H1 (cell line): ENCODE measurements around the gene APOO. TPM values are rescaled to one million over a fixed set of nuclear protein-coding genes. Genes with fewer than 3 reads are reported as not detected.

ENCODE experiments used
- CTCF ChIA-PET: fragments of 300-600 bp; sonication (Branson Sonifier 250); formaldehyde crosslinking; loops from one replicate; lab custom pipeline; 2021; ENCODE audit not compliant: partially characterized antibody; lab: Charles Lee
- POLR2A ChIA-PET: fragments of 300-600 bp; sonication (Branson Sonifier 250); formaldehyde crosslinking; loops from one replicate; lab custom pipeline; 2021; ENCODE audit warnings: inconsistent platforms; ENCODE audit not compliant: partially characterized antibody; lab: Charles Lee
- DNase-seq, 2 experiments: peaks; one replicate each; pipeline versions ENCODE4 v3.0.0 to v3.0.0-alpha.2; 2010 to 2022; ENCODE audit warnings: low spot score in 2 of 2, low read depth in 1 of 2, mixed read lengths in 1 of 2
- FAIRE-seq: peaks from 2 replicates; lab custom pipeline; 2011; peaks lifted over from hg19 to GRCh38; lab: Jason Lieb, UNC
- H2AFZ ChIP-seq: 2 replicates; pipeline ENCODE4 v1.8.1; 2012; ENCODE audit warnings: low read length, inconsistent platforms
- H2AK5ac ChIP-seq: 2 replicates; pipeline ENCODE4 v1.6.1; 2013; ENCODE audit warnings: low read depth, low read length
- H2BK120ac ChIP-seq: replicated peaks from 2 replicates; pipeline ENCODE3; 2013; ENCODE audit warnings: low read depth, low read length, inconsistent platforms
- H2BK12ac ChIP-seq: 2 replicates; pipeline ENCODE4 v1.6.1; 2013; ENCODE audit warnings: low read depth, low read length
- H2BK15ac ChIP-seq: 2 replicates; pipeline ENCODE4 v1.6.1; 2013; ENCODE audit warnings: low read length
- H2BK20ac ChIP-seq: 2 replicates; pipeline ENCODE4 v1.6.1; 2013; ENCODE audit warnings: low read length
- H2BK5ac ChIP-seq: 2 replicates; pipeline ENCODE4 v1.6.1; 2013; ENCODE audit warnings: low read depth, low read length
- H3K14ac ChIP-seq: 2 replicates; pipeline ENCODE4 v1.6.1; 2013; ENCODE audit warnings: inconsistent platforms; ENCODE audit not compliant: insufficient read length
- H3K18ac ChIP-seq: 2 replicates; pipeline ENCODE4 v1.6.1; 2013; ENCODE audit warnings: low read length; ENCODE audit errors: extremely low read depth
- H3K23ac ChIP-seq: 2 replicates; pipeline ENCODE4 v1.6.1; 2013; ENCODE audit warnings: inconsistent platforms; ENCODE audit not compliant: insufficient read length
- H3K23me2 ChIP-seq: 2 replicates; pipeline ENCODE4 v1.6.1; 2013; ENCODE audit warnings: low read depth, low read length
- H3K27ac ChIP-seq: 2 replicates; pipeline ENCODE4 v1.6.1; 2011; ENCODE audit warnings: low read depth, low read length, inconsistent platforms
- H3K27me3 ChIP-seq, 4 experiments: replicated peaks in 1 of 4; 1 replicate in 1 of 4; 2 replicates in 3 of 4; pipeline versions ENCODE4 v1.6.1 to v1.8.1; 2011 to 2013; ENCODE audit warnings: low read length in 3 of 4, mild to moderate bottlenecking in 3 of 4, inconsistent platforms in 2 of 4, mixed read lengths in 2 of 4, moderate library complexity in 1 of 4; ENCODE audit not compliant: control insufficient read depth in 3 of 4, insufficient read depth in 3 of 4; ENCODE audit errors: extremely low read depth in 1 of 4
- H3K36me3 ChIP-seq, 4 experiments: 2 replicates each; pipeline versions ENCODE4 v1.6.1 to v1.8.1; 2011 to 2013; ENCODE audit warnings: mild to moderate bottlenecking in 4 of 4, low read length in 3 of 4, moderate library complexity in 2 of 4, control low read depth in 1 of 4, inconsistent platforms in 1 of 4; ENCODE audit not compliant: insufficient read depth in 4 of 4, control insufficient read depth in 2 of 4
- H3K4ac ChIP-seq: replicated peaks from 2 replicates; pipeline ENCODE3; 2013; ENCODE audit warnings: low read length, low read depth, mixed read lengths, inconsistent platforms; ENCODE audit not compliant: insufficient read length
- H3K4me1 ChIP-seq, 4 experiments: replicated peaks in 1 of 4; 1 replicate in 1 of 4; 2 replicates in 3 of 4; pipeline versions ENCODE4 v1.6.1 to v1.8.1; 2011 to 2013; ENCODE audit warnings: low read length in 3 of 4, inconsistent platforms in 2 of 4, mixed read lengths in 1 of 4; ENCODE audit not compliant: insufficient read depth in 4 of 4, control insufficient read depth in 3 of 4
- H3K4me2 ChIP-seq, 2 experiments: 2 replicates each; pipeline versions ENCODE4 v1.6.1 to v1.8.1; 2011 to 2013; ENCODE audit warnings: low read depth in 2 of 2, low read length in 2 of 2, control low read depth in 1 of 2, inconsistent platforms in 1 of 2, mild to moderate bottlenecking in 1 of 2; ENCODE audit not compliant: insufficient read depth in 1 of 2
- H3K4me3 ChIP-seq, 4 experiments: fragments of 200-600, 300-600 bp in 1 of 4; sonication (generic), shearing (Covaris generic), sonication (Bioruptor Twin) in 1 of 4; 2 replicates each; pipeline versions ENCODE4 v1.5.1 to v1.8.1; 2011 to 2016; ENCODE audit warnings: low read length in 4 of 4, low read depth in 3 of 4, control low read depth in 2 of 4, inconsistent platforms in 2 of 4, mild to moderate bottlenecking in 2 of 4, mixed read lengths in 1 of 4, moderate library complexity in 1 of 4; ENCODE audit not compliant: insufficient read depth in 2 of 4; ENCODE audit errors: extremely low read depth in 1 of 4
- H3K56ac ChIP-seq: replicated peaks from 2 replicates; pipeline ENCODE3; 2013; ENCODE audit warnings: low read depth, mild to moderate bottlenecking, mixed read lengths, low read length, inconsistent platforms; ENCODE audit not compliant: insufficient read length
- H3K79me1 ChIP-seq: 2 replicates; pipeline ENCODE4 v1.6.1; 2013; ENCODE audit warnings: low read depth, low read length, control low read depth
- H3K79me2 ChIP-seq, 2 experiments: 2 replicates each; pipeline versions ENCODE4 v1.6.1 to v1.8.1; 2012 to 2013; ENCODE audit warnings: low read length in 2 of 2, mild to moderate bottlenecking in 2 of 2, inconsistent platforms in 1 of 2; ENCODE audit not compliant: insufficient read depth in 2 of 2, control insufficient read depth in 1 of 2
- H3K9ac ChIP-seq, 4 experiments: replicated peaks in 1 of 4; 1 replicate in 1 of 4; 2 replicates in 3 of 4; pipeline versions ENCODE4 v1.6.1 to v1.8.1; 2011 to 2013; ENCODE audit warnings: low read depth in 3 of 4, low read length in 3 of 4, control low read depth in 2 of 4, mild to moderate bottlenecking in 2 of 4, moderate library complexity in 2 of 4, inconsistent platforms in 1 of 4; ENCODE audit errors: extremely low read depth in 1 of 4
- H3K9me3 ChIP-seq, 2 experiments: 2 replicates each; pipeline versions ENCODE4 v1.6.1 to v1.8.1; 2012 to 2013; ENCODE audit warnings: mild to moderate bottlenecking in 2 of 2, moderate library complexity in 2 of 2, control low read depth in 1 of 2, inconsistent platforms in 1 of 2, low read depth in 1 of 2, low read length in 1 of 2, mixed read lengths in 1 of 2; ENCODE audit not compliant: insufficient read depth in 2 of 2
- H4K20me1 ChIP-seq, 2 experiments: replicated peaks in 1 of 2; 2 replicates each; pipeline versions ENCODE3 to v1.8.1; 2011 to 2013; ENCODE audit warnings: inconsistent platforms in 2 of 2, low read length in 2 of 2, mild to moderate bottlenecking in 1 of 2; ENCODE audit not compliant: insufficient read depth in 2 of 2, control insufficient read depth in 1 of 2
- H4K5ac ChIP-seq: 2 replicates; pipeline ENCODE4 v1.6.1; 2013; ENCODE audit warnings: low read length, low read depth, mixed read lengths, inconsistent platforms; ENCODE audit not compliant: insufficient read length
- H4K8ac ChIP-seq: 2 replicates; pipeline ENCODE4 v1.8.0; 2013; ENCODE audit warnings: mild to moderate bottlenecking, moderate library complexity, low read length, inconsistent platforms; ENCODE audit not compliant: insufficient read depth; ENCODE audit errors: extremely low read depth
- H4K91ac ChIP-seq: replicated peaks from 2 replicates; pipeline ENCODE3; 2013; ENCODE audit warnings: low read length, mixed read lengths, inconsistent platforms; ENCODE audit not compliant: insufficient read length
- CBX5 ChIP-seq: fragments of 300-800, 300-1000 bp; sonication (generic); IDR thresholded peaks from 2 replicates; pipeline ENCODE4 v1.7.1; 2016; ENCODE audit warnings: antibody characterized with exemption, low read length, low read depth
- CHD1 ChIP-seq: IDR thresholded peaks from 2 replicates; pipeline ENCODE4 v1.6.1; 2012; ENCODE audit warnings: low read depth, low read length, improper control_type of control experiment
- CHD2 ChIP-seq: IDR thresholded peaks from 2 replicates; pipeline ENCODE4 v1.6.1; 2012; ENCODE audit warnings: low read length, improper control_type of control experiment
- CREB1 ChIP-seq: IDR thresholded peaks from 2 replicates; pipeline ENCODE4 v1.6.1; 2012; ENCODE audit warnings: inconsistent platforms
- EZH2 ChIP-seq: fragments of 200-600 bp; sonication (generic); IDR thresholded peaks from 2 replicates; pipeline ENCODE4 v1.7.1; 2012; ENCODE audit warnings: low read depth, mild to moderate bottlenecking, moderate library complexity, low read length, inconsistent platforms; ENCODE audit not compliant: severe bottlenecking
- GTF2F1 ChIP-seq: IDR thresholded peaks from 2 replicates; pipeline ENCODE4 v1.6.1; 2012; ENCODE audit warnings: low read depth, low read length, improper control_type of control experiment, borderline replicate concordance
- JUN ChIP-seq: IDR thresholded peaks from 2 replicates; pipeline ENCODE4 v1.6.1; 2011; ENCODE audit warnings: low read depth, mild to moderate bottlenecking, improper control_type of control experiment, low read length
- NRF1 ChIP-seq: IDR thresholded peaks from 2 replicates; pipeline ENCODE4 v1.6.1; 2011; ENCODE audit warnings: mild to moderate bottlenecking, low read depth, low read length, improper control_type of control experiment
- POLR2A ChIP-seq, 2 experiments: IDR thresholded peaks; 1 replicate in 1 of 2; 2 replicates in 1 of 2; pipeline ENCODE4 v1.6.1; 2011; ENCODE audit warnings: low read depth in 2 of 2, low read length in 2 of 2, mild to moderate bottlenecking in 2 of 2; ENCODE audit errors: control extremely low read depth in 1 of 2
- SIRT6 ChIP-seq: IDR thresholded peaks from one replicate; pipeline ENCODE4 v1.7.1; 2012; ENCODE audit warnings: low read length, inconsistent platforms
- TAF1 ChIP-seq: IDR thresholded peaks from 2 replicates; pipeline ENCODE4 v1.6.1; 2011; ENCODE audit warnings: mild to moderate bottlenecking, low read depth, low read length
- TAF7 ChIP-seq: optimal IDR thresholded peaks from 2 replicates; pipeline ENCODE3; 2011; ENCODE audit warnings: low read depth, mild to moderate bottlenecking, inconsistent platforms, low read length, moderate library complexity, borderline replicate concordance
- TBP ChIP-seq: IDR thresholded peaks from 2 replicates; pipeline ENCODE4 v1.6.1; 2011; ENCODE audit warnings: low read depth, low read length, improper control_type of control experiment
- TCF12 ChIP-seq: IDR thresholded peaks from 2 replicates; pipeline ENCODE4 v1.6.1; 2011; ENCODE audit warnings: low read depth, mild to moderate bottlenecking, low read length
- WGBS, 2 experiments: shearing (Covaris generic) in 1 of 2; methylation state at CpG; one replicate each; pipeline versions ENCODE4 v1.1.6 to v1.1.7; 2013 to 2015; ENCODE audit warnings: low lambda C conversion rate in 2 of 2, mixed read lengths in 2 of 2, inconsistent platforms in 1 of 2, low coverage in 1 of 2, missing lambda C conversion rate in 1 of 2; ENCODE audit not compliant: insufficient replicate concordance in 2 of 2, insufficient coverage in 1 of 2, insufficient read length in 1 of 2; ENCODE audit errors: extremely low coverage in 1 of 2, missing lambda C conversion rate in 1 of 2; 5-methylcytosine and 5-hydroxymethylcytosine counted together
- polyA plus RNA-seq, 7 experiments: library from polyadenylated mRNA; depleted of rRNA in 3 of 7; stranded (reverse) in 5 of 7; unstranded in 2 of 7; fragments of >200 nt in 5 of 7; fragments of 200-250 nt in 2 of 7; gene quantifications; 1 replicate in 5 of 7; 2 replicates in 1 of 7; 4 replicates in 1 of 7; pipeline versions ENCODE4 v1.2.1 to v1.2.3, GENCODE V29; 2011 to 2013; ENCODE audit warnings: missing spikeins in 2 of 7, mixed read lengths in 2 of 7
- total RNA-seq: library from RNA; stranded (reverse); fragmentation: NEBNext Ultra II Directional; extraction: Animal tissue kit (Norgen Biotek cat#: 25700); gene quantifications from 2 replicates; pipeline ENCODE4 v1.2.1, GENCODE V29; 2021
- TF ChIP-seq, protein P1 (sequence below): IDR thresholded peaks from 2 replicates; pipeline ENCODE4 v1.6.1; 2012; ENCODE audit warnings: low read length, inconsistent platforms

Gene APOO
- total and polyA plus RNA-seq, 2 of the 8 experiments (the other 6 are each of a cell fraction or from before 2014, with no cell fraction given), result 25.7 to 45.0 TPM

DNA sequence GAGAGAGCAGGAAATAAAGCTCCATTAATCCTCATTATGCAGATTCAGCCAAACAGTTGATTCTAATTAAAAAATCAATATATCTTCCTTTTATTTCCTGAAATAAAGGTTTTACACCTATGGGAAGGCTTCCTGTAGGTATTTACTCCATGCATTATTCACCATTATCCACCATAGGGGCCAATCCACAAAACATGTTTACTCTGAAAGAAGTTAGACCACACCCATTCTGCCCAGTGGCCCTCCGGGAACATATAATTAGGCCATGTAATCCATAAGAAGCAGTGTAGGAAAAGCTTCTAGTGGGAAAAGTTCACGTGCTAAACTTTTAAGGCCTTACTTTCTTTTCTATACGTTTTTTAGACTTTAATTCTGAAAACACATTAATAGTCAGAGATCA lies 67.1 kb downstream of the APOO start:
- Histone ChIP-seq H4K5ac (no peak overlapping the region), H3K4me2 (no peak overlapping the region), H3K23me2 (no peaks in the 10 kb centered on the region)
- TF ChIP-seq TBP (no peak), CHD1 (no peak), EZH2 (no peak), TAF7 (no peak), CBX5 (no peak), POLR2A (IDR thresholded peaks at IDR 0.05; ENCODE audit: control extremely low read depth in 1 of 2, low read depth in 2 of 2, low read length in 2 of 2) (no peak), GTF2F1 (no peak), SIRT6 (no peak), JUN (no peak), CREB1 (no peak), CHD2 (no peak), TCF12 (no peak), TAF1 (no peak), NRF1 (no peak)
- TF ChIP-seq, protein P1, sequence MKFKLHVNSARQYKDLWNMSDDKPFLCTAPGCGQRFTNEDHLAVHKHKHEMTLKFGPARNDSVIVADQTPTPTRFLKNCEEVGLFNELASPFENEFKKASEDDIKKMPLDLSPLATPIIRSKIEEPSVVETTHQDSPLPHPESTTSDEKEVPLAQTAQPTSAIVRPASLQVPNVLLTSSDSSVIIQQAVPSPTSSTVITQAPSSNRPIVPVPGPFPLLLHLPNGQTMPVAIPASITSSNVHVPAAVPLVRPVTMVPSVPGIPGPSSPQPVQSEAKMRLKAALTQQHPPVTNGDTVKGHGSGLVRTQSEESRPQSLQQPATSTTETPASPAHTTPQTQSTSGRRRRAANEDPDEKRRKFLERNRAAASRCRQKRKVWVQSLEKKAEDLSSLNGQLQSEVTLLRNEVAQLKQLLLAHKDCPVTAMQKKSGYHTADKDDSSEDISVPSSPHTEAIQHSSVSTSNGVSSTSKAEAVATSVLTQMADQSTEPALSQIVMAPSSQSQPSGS, result no peak

More for the DNA sequence above, 67.1 kb downstream of the APOO start:
- Histone ChIP-seq H2AFZ (no peak overlapping the region), H4K20me1 (no peaks in the 10 kb centered on the region), H2BK12ac (no peak overlapping the region), H3K9me3 (no peaks in the 10 kb centered on the region), H3K56ac (no peak overlapping the region), H2BK120ac (no peak overlapping the region), H3K27ac (no peak overlapping the region), H3K18ac (no peak overlapping the region), H3K14ac (no peak overlapping the region), H3K36me3 (no peaks in the 10 kb centered on the region), H3K79me2 (no peaks in the 10 kb centered on the region), H4K91ac (no peak overlapping the region), H2BK5ac (no peak overlapping the region), H3K4me1 (no peaks in the 10 kb centered on the region), H2BK20ac (no peak overlapping the region), H2BK15ac (no peak overlapping the region), H2AK5ac (no peak overlapping the region), H3K23ac (no peak overlapping the region), H3K9ac (no peak overlapping the region), H3K4ac (no peak overlapping the region), H4K8ac (no peak overlapping the region), H3K79me1 (no peaks in the 10 kb centered on the region), H3K27me3 (no peaks in the 10 kb centered on the region), H3K4me3 (no peak overlapping the region)
- CTCF ChIA-PET, result interaction anchor here (1.2 to 1.6 kb wide), 2 partner anchors 18 to 61 kb away, joined by 3 read pairs; no protein-coding TSS in a partner anchor
- 84% methylated on average over 3 of the region's 3 CpGs; no CpG with 5 or more reads in 1 of the 2 experiments for WGBS, 2 experiments
- FAIRE-seq (no peak), DNase-seq (no peak)
- POLR2A ChIA-PET, result no interaction called here
